OCI-LY7 (cell line): ENCODE measurements around the gene MAD2L2.

ENCODE experiments used
- EZH2phosphoT487 ChIP-seq: fragments of 200-600 bp; sonication (generic); IDR thresholded peaks from 2 replicates; pipeline ENCODE4 v1.6.1; 2018; ENCODE audit warnings: low read depth, borderline replicate concordance, mild to moderate bottlenecking, mixed run types, antibody characterized with exemption, low read length, moderate library complexity, mixed read lengths
- TF ChIP-seq, protein P1 (sequence below): fragments of 200-600 bp; sonication (generic); conservative IDR thresholded peaks from 2 replicates; pipeline ENCODE4 v1.5.1; 2014; ENCODE audit warnings: mild to moderate bottlenecking, antibody characterized with exemption, low read length, moderate library complexity, mixed read lengths

DNA sequence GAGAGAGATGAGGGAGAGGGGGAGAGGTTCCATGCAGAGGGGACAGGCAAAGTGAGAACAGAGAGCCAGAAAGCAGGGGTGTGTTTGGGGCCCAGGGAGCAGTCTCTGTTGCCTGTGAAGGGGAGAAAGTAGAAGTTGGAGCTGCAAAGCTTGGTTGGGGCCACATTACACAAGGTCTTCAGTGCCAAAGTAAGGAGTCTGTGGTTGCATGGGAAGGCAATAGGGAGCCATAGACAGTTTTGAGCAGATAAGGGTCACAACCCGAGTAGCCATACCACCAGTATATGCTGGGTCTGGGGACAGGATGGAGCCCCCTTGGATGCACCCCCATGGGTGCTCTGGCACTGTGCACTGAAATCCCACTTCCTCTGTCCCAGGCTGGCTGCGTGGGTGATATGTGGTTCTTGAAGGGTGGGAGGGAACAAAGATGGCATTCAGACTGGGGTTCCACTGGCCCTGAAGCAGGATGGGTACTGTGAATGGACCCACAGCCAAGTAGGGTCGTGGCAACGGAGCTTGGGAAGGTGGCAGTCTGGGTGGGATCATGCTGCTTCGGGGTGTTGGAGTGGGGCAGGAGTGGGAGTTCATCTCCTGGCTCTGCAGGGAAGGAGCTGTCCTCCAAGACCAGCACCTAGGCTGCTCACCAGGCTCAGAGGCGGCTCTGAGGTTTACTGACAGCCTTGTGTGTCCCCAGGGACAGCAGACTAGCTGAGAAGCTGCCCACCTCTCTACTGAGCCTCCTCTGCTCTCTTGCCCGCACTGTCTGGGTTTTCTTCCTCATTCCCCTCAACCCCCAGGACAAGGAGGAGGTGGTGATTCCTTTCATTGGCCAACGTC is 22.6 kb upstream of the MAD2L2 start:
- TF ChIP-seq, protein P1, sequence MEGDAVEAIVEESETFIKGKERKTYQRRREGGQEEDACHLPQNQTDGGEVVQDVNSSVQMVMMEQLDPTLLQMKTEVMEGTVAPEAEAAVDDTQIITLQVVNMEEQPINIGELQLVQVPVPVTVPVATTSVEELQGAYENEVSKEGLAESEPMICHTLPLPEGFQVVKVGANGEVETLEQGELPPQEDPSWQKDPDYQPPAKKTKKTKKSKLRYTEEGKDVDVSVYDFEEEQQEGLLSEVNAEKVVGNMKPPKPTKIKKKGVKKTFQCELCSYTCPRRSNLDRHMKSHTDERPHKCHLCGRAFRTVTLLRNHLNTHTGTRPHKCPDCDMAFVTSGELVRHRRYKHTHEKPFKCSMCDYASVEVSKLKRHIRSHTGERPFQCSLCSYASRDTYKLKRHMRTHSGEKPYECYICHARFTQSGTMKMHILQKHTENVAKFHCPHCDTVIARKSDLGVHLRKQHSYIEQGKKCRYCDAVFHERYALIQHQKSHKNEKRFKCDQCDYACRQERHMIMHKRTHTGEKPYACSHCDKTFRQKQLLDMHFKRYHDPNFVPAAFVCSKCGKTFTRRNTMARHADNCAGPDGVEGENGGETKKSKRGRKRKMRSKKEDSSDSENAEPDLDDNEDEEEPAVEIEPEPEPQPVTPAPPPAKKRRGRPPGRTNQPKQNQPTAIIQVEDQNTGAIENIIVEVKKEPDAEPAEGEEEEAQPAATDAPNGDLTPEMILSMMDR, result no peak
- no peak for TF ChIP-seq EZH2phosphoT487
